NCI-H2196 (cell line): Measurements from ENCODE around the gene XRCC6.
"Not testable (repeated sequence)": the region's sequence is repeated elsewhere in the genome, so short reads cannot be mapped to it uniquely, and the experiment has no call there.

ENCODE experiments used
- DNase-seq: peaks from one replicate; lab custom pipeline; 2025; ENCODE audit not compliant: unreplicated experiment; lab: John Stamatoyannopoulos, UW

XRCC6 gene

DNA sequence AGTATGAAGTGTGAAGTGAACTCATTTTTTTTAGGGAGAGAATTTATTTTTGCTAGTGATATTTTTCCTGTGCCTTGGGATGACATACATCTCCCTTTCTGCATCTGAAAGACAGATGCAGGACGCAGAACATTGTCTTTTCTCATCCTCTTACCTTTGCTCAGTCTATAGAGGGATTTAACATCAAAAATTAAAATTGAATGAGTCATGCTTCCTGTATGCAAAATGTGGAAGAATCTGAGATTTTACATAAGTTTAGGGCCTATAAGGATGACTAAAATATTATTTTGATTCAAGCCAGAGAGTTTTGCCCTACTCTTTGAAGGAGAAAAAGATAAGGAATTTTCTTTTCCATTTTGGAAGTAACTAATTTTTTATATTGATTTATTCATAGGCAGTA is 27.3 kb downstream of the XRCC6 start:
- DNase-seq, result no peak

- DNase-seq, result no peak
These were observed 29.1 kb downstream of the XRCC6 start for GRCh38 chr22:41650229-41650628.

DNA sequence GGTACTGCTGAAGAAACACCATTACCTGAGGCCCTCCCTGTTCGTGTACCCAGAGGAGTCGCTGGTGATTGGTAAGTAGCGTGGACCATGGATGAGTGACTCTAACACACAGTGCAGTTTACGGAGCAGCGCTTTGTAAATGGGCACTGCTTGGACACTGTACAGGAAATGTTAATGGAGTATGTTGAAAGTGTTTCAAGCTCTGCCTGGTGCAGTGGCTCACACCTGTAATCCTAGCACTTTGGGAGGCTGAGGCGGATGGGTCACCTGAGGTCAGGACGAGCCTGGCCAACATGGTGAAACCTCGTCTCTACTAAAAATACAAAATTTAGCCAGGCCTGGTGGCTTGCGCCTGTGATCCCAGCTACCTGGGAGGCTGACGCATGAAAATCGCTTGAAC is 29.7 kb downstream of the XRCC6 start:
- no peak for DNase-seq

DNA sequence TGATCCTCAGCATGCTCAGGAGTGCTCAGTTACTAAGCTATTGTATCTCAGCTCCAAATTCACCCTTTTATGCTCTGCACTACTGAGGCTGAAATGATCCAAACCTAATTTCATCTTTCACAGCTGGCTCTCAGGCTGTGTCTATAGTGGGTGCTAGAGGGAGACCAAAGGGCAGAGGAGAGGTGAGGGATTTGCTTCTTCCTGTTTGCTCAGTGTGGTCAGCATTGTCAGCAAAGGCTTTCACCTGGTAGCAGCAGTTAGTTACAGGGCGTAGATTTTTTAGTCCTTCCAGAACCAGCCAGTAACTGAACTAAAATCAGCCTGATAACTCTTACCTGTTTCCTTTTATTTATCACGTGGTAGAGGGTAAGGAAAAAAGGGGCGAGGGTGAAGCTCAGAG is 33.2 kb downstream of the XRCC6 start:
- no peak for DNase-seq

- no peak for DNase-seq
These were observed 35.5 kb downstream of the XRCC6 start for GRCh38 chr22:41656556-41656955.

DNA sequence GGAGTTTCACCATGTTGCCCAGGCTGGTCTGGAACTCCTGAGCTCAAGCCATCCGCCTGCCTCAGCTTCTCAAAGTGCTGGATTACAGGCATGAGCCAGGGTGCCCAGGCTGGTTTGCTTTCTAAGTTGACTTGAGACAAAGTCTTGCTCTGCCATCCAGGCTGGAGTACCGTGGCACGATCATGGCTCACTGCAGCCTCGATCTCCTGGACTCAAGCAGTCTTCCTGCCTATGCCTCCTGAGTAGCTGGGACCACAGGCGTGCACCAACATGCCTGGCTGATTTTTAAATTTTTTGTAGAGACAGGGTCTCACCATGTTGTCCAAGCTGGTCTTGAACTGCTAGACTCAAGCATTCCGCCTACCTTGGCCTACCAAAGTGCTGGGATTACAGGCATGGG is 36.6 kb downstream of the XRCC6 start:
- DNase-seq, result no peak

GRCh38 chr22:41658869-41659268 is 37.8 kb downstream of the XRCC6 start:
- DNase-seq, result no peak

DNA sequence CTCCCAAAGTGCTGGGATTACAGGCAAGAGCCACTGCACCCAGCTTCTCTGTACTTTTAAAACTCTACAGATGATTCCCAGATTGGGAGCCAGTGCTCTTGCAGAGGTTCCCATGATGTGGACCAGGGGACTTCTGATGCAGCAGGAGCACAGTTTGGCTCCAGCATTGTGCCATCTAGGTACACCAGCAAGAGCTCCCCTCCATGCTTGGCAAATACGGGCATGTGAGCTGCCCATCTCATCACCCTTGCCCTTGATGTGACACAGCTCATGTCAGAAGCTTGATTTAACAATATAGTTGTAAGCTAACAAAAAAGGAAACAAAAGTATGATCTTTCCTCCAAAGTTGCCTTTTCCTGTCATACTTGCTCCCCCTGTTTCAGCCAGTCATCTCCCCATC is 38.8 kb downstream of the XRCC6 start:
- no peak for DNase-seq

- peak; percentile 14 for DNase-seq
These were observed 39.3 kb downstream of the XRCC6 start for GRCh38 chr22:41660416-41660815.

DNA sequence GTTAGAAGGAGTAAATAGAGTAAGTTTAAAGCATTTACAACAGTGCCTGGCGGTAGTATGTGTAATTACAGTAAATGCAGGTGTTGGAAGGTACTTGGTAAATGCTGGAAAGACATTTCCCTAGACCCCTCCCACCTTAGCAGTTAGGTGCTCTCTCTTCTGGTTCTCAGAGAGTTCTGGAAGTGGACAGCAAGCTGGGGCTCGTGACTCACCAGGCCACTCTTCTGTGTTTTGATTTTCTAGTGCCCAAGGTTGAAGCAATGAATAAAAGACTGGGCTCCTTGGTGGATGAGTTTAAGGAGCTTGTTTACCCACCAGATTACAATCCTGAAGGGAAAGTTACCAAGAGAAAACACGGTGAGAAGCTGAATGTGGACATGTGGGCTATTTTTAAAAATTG is 40.0 kb downstream of the XRCC6 start:
- no peak for DNase-seq

- DNase-seq, result no peak
These were observed 40.6 kb downstream of the XRCC6 start for GRCh38 chr22:41661713-41662112.

DNA sequence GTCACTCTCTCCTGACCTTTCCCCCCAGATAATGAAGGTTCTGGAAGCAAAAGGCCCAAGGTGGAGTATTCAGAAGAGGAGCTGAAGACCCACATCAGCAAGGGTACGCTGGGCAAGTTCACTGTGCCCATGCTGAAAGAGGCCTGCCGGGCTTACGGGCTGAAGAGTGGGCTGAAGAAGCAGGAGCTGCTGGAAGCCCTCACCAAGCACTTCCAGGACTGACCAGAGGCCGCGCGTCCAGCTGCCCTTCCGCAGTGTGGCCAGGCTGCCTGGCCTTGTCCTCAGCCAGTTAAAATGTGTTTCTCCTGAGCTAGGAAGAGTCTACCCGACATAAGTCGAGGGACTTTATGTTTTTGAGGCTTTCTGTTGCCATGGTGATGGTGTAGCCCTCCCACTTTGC is 42.5 kb downstream of the XRCC6 start:
- not testable (repeated sequence) for DNase-seq

- no peak for DNase-seq
These were observed 43.4 kb downstream of the XRCC6 start for GRCh38 chr22:41664490-41664889.

- DNase-seq, result no peak
These were observed 43.9 kb downstream of the XRCC6 start for GRCh38 chr22:41664951-41665350.

- DNase-seq, result no peak
These were observed 48.1 kb downstream of the XRCC6 start for GRCh38 chr22:41668971-41669911.

GRCh38 chr22:41672096-41672495 is 51.0 kb downstream of the XRCC6 start:
- not testable (repeated sequence) for DNase-seq

GRCh38 chr22:41672780-41673509 is 51.9 kb downstream of the XRCC6 start:
- DNase-seq, result no peak

DNA sequence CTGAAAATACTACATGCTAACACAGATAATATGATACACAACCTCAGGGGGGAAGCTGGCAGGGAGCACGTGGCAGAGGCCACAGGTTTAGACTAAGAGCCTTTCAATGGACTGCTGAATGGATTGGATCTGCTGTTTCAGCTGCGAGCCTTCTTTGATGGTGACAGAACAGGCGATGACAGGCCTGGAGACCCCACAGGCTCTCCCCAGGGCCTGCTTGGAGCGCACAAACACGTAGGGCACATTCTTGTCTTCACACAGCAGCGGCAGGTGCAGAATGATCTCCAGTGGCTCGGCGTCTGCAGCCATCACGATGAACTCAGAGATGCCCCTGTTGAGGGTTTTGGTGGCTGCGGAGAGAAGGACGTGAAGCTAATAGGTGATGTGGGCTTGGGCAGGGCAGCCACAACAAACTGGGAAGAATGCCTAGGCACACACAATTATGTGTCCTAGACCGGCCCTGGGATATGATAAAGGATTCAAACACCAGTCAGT is 53.8 kb downstream of the XRCC6 start:
- DNase-seq, result no peak

- no peak for DNase-seq
These were observed 55.0 kb downstream of the XRCC6 start for GRCh38 chr22:41676134-41676533.

DNA sequence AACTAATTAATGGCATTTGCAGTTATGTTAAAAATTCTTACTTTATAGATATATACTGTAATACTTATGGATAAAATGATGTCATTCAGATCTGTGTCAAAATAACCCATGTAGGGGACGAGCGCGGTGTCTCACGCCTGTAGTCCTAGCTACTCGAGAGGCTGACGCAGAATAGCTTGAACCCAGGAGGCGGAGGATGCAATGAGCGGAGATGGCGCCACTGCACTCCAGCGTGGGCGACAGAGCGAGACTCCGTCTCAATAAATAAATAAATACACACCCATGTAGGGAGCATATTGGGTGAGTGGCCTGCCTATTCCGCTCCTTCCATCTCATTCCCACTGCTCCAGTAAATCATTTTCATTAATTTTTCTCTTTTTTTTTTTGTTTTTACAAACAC is 60.5 kb downstream of the XRCC6 start:
- peak; percentile 12 for DNase-seq

DNA sequence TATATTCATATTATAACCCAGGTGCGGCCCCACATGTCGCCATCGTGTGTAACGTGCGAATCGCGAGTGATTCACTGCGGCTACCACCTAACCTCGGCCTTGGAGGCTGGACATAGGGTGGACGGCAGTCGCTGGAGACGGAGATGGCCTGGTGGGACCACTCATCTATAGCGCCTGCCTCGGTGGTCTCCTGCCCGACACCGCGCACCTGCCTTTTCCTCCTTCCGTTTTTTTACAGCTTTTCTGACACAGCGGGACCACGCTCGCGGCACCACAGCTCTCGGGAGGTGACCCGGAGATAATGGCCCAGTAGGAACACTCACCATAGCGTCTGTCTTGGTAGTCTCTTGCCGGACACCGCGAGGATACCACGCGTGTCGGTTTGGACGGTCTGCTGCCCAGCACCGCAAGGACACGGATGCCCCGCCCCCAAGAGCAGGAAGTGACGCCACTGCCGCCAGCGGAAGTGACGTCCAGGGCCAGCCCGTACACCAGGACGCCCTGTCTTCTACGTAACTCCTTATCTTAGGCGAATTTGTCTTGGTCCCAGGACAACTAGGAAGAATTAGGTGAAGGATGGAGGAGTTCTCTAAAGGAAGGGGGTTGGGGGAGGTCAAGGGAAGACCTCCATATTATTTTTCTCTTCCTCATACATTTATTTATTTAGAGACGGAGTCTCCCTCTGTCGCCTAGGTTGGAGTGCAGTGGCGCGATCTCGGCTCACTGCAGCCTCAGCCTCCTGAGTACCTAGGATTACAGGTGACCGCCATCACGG is 61.1 kb downstream of the XRCC6 start:
- peak; percentile 65 for DNase-seq
